Stimulated activated naive CD8-positive, alpha-beta T cell treated with anti-CD3 and anti-CD28 coated beads, Interleukin-15, Interleukin-2, amounts not matched to agents 100 U/mL and 50 U/mL, for 24 hours (primary cell): ENCODE results near the gene SPNS3.

ENCODE experiments used
- ATAC-seq: fragments of 150-1000 bp; cut with Tn5 transposase; one replicate; pipeline ENCODE4 v1.10.0; 2021
- DNase-seq: peaks from one replicate; pipeline ENCODE4 v3.0.0; 2021

SPNS3 gene

DNA sequence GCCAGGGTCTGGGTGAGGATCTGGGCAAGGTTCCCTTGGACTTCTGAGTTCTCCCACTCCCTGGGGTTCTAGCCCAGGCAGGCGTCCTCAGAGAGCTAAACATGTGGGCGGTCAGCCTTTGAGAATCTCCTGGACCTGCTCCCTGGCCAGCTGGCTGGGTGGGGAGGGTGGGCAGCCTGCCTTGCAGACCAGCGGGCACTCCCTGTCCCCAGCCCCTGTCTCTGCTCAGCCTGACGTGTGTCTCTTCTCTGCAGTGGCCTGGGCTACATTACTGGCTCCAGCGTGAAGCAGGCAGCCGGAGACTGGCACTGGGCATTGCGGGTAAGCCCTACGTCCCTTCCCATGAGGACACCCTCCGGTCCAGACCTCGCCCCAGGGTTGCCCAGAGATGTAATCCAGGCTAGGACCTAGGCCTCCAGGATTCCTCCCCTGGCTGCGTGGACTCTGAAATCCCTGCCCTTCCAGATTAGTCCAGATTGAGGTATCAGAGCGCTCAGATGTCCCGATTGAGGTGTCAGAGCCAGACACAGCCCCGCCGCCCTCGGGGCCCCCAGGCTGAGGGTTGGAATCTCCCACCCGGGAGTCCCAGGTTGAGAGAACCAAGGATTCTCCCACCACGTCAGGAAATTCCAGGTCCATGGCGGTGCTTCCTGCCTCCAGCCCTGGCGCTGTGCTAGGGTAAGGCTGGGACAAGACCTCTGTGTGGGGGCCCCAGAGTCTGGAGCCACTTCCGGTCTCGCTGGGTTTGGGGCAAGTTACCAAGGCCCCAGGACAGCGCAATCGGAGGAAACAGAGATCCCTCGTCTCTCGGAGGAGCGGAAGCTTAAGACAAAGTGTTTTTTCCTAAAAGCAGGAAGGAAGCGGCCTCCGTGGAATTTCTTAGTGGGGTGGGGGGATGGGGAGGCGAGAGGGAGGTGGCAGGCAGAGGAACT, 97.3 kb downstream of the SPNS3 start:
- no peak for ATAC-seq
- DNase-seq, result no peak

DNA sequence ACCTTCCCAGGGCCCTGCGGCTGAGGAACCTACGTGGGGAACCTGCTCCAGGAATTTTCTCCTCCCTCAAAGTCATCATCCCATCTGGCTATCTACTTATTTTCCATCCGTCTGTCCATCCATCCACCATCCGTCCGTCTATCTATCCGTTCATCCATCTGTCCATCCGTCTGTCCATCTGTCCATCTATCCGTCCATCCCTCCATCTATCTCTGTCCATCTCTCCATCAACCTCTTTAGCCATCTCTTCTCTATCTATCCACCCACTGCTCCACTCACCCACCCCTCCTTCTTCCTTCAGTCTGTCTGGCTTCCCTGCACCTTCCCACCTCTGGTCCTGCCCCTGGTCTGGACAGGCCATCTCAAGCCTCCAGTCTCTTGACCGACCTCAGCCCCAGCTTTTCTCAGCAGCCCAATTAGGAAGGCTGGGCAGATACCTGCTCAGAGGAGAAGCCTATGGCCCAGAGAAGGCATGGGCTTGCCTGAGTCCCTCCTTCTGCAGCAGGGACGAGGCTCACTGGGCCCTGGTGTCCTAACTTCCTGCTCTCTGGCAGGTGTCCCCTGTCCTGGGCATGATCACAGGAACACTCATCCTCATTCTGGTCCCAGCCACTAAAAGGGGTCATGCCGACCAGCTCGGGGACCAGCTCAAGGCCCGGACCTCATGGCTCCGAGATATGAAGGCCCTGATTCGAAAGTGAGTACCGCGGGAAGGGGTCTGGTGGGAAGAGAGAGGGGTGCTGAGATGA, 98.4 kb downstream of the SPNS3 start:
- no peak for ATAC-seq
- DNase-seq, result no peak

DNA sequence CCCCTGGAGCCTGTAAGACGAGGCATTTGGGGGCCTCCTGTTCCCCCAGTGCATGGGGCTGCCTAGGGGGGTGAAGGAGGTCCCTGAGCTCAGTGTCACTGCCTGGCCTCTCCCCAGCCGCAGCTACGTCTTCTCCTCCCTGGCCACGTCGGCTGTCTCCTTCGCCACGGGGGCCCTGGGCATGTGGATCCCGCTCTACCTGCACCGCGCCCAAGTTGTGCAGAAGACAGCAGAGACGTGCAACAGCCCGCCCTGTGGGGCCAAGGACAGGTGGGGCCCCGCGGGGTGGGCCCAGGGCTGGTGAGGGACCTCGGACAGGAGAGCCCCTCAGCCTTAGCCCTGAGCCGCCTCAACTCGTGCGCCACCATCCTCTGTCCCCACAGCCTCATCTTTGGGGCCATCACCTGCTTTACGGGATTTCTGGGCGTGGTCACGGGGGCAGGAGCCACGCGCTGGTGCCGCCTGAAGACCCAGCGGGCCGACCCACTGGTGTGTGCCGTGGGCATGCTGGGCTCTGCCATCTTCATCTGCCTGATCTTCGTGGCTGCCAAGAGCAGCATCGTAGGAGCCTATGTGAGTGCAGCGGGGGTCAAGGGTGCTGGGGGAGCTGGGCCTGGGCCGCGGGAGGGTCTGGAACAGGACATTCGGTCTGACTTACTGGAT, 99.3 kb downstream of the SPNS3 start:
- DNase-seq, result no peak
- no peak for ATAC-seq

DNA sequence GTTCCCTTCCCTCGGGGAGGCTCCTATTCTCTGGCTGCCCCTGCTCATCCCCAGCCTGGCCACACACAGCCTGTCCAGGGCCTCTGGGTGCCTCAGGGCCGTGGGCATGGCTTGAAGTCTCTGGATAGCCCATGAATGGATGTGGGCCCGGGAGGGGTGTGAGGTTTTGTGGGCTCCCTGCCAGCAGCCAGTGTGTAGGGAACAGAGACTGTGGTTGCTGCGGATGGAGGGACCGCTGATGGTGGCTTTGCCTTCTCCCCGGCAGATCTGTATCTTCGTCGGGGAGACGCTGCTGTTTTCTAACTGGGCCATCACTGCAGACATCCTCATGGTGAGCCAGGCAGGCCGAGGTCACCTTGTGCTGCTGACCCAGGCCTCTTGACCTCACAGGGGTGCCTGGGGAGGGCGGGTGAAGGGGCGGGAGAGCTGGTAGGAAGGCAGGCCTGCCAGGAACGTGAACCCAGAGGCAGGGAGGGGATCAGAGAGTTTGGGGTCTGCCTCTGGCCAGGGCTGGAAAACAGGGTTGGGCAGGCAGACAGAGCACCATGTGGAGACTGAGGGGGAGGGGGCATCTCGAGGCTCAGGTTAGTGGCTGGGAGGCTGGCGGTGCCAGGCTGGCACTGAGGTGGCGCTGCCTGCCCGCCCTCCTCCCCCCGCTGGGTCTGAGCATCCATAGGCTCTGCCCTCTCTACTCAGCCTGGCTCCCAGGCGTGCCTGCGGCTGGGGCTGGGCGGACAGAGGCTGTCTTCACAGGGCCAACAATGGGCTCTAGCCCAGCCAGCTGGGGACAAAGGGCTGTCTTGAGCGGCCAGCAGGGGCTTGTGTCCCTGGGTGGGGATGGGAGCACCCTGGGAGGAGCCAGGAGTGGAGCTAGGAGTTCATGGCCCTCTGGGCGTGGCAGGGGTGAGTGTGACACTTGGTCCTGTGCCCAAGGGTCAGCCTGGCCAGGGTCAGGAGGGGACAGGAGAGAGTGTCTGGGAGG, 100.1 kb downstream of the SPNS3 start:
- DNase-seq, result peak; percentile 23

DNA sequence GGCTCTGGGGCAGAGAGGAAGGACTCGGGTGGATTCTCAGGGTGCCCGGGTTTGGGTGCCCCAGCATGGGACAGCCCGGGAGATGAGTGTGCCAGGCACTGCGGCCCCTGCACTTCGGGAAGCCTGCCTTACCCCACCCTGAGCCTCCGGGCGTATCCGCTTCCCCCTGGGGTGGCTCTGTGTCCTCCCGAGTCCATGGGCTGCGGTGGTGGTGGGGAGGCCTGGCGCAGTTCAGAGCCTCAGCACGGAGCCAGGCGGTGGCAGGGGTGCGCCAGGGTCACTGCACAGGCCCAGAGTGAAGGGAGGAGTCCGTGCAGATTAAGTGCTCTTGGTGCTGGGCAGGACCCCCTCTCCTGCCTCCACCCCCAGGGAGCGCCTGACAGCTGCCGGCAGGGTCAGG, 100.8 kb downstream of the SPNS3 start:
- DNase-seq (no peak), ATAC-seq (peak; percentile 4)

More for the DNA sequence above, 100.1 kb downstream of the SPNS3 start:
- ATAC-seq, result peak; percentile 2

DNA sequence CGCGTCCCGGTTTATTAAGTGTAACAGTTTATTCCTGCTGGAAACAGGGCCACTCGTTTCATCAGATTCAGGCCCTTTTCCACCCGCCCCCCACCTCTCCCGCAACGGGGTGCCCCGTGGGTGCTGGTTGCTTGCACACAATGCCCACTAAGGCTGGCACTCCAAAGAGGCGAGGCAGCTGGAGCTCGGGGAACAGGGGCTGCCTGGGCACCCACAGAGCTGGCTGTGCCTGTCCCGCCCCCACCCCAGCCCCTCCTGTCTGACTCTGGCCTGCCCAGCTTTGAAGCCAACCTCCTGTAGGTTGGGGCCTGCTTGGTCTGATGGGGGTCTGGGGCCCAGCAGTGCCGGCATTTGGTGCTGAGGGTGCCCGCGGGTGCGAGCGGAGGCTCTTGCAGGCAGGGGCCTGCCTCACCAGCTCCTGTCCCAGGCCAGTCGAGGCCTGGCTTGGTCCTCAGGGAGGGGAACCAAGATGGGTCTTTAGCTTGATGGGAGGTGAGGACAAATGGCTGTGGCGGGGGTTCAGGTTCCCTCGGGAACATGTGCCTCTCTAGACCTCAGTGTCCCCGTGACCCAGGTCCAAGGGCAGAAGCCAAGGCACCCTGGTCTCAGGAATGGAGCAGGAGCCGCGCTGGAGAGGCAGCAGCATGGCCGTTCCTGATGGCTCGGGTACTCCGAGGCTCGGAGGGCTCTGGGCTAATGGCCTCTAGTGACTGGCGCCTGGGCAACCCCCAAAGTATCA, 101.4 kb downstream of the SPNS3 start:
- ATAC-seq, result no peak
- DNase-seq, result no peak

DNA sequence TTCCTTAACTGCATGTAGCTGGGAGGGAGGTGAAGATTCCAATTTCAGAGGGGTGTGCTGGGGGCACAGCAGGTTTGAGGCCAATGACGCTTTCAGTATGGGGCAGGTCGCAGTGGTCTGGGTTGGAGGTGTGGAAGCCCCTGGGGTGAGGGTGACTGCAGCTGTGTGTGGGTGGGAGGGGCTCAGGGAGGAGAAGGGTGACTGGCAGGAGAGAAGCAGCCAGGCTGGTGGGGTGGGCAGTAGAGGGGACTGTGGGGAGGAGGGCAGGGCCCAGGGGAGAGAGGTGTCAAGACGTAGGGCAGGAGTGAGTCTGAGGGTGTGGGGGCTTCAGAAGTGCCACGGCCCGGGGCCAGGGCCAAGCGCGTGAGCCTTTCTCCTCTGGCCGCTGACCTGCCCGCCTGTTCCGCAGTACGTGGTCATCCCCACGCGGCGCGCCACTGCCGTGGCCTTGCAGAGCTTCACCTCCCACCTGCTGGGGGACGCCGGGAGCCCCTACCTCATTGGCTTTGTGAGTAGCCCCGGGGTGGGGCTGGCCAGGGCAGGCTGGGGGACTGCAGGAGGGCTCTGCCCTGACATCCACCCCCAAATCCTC, 102.0 kb downstream of the SPNS3 start:
- ATAC-seq (no peak), DNase-seq (no peak)

DNA sequence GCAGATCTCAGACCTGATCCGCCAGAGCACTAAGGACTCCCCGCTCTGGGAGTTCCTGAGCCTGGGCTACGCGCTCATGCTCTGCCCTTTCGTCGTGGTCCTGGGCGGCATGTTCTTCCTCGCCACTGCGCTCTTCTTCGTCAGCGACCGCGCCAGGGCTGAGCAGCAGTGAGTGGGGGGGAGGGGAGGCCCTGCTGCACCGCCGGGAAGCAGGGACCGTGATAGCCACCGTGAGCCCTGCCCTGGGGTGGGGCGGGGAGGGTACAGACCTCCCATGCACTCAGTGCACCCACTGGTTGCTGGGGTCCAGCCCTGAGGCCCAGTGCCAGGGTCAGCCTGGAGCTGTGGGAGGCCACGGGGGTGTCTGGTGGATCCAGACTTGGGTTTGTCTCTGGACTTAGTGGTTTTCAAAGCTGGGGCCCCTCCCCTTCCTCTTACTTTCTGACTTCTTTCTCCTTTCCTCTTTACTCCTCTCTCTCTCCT, 102.6 kb downstream of the SPNS3 start:
- DNase-seq (no peak), ATAC-seq (no peak)

DNA sequence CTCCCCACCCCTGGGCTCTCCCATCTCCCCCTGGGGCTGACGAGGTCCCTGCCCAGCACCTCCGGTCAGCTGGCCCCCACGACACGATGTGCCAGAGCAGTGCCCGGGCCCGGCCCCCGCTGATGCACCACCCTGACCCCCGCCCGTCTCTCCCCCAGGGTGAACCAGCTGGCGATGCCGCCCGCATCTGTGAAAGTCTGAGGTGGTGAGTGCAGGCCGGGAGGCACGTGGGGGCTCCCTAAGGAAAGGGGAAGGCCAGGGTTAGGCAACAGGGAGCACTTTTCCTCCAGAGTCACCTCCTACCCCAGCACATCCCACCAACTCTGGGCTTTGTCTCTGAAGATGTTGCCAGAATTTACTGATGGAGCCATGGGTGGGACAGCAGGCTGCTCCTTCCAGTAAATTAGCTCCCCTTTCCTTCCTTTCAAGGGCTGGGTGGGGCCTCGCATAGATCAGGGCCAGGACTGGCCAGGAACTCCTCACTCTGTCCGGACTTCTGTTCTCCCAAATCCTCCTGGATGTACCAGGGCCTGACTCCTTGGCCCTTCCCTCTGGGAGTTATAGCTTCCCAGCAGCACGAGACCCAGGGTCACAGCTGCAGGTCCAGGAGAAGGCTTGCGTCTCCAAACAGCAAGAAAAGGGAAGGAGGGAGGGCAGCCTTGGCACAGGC, 103.1 kb downstream of the SPNS3 start:
- DNase-seq (no peak), ATAC-seq (no peak)
